Measurements from ENCODE around the gene NUP107. TPM values are rescaled to one million over a fixed set of nuclear protein-coding genes. Genes with fewer than 3 reads are reported as not detected.
"Not testable (repeated sequence)": the region's sequence is repeated elsewhere in the genome, so short reads cannot be mapped to it uniquely, and the experiment has no call there.

Gene NUP107
- total and polyA plus RNA-seq, 2 donors: 33.8 to 83.3 TPM

GRCh38 chr12:68648179-68648578, 38.6 kb upstream of the NUP107 start:
- Histone ChIP-seq H3K4me3 (ENCODE audit: low read length in 2 of 2) (no peak overlapping the region), H3K27me3 (ENCODE audit: control insufficient read depth in 2 of 2, insufficient read depth in 1 of 2, low read length in 1 of 2) (no peaks in the 10 kb centered on the region), H3K36me3 (ENCODE audit: control insufficient read depth in 2 of 2, insufficient read depth in 2 of 2, low read length in 1 of 2) (peaks cover 15 to 43% of the 10 kb centered on the region in 2 donors), H3K27ac (ENCODE audit: low read depth in 1 of 2, low read length in 1 of 2) (no peak overlapping the region), H3K4me1 (ENCODE audit: control insufficient read depth in 2 of 2, insufficient read depth in 2 of 2, low read length in 2 of 2) (no peaks in the 10 kb centered on the region), H3K9me3 (ENCODE audit: control insufficient read depth in 2 of 2, insufficient read depth in 1 of 2, low read length in 1 of 2) (no peaks in the 10 kb centered on the region)
- 96% methylated on average over 3 of the region's 3 CpGs for WGBS
- DNase-seq (ENCODE audit: low read depth in 6 of 9, low spot score in 9 of 9): no peak

GRCh38 chr12:68665016-68665569, 21.7 kb upstream of the NUP107 start:
- H3K4me3 ChIP-seq (ENCODE audit: low read length in 2 of 2): no peak overlapping the region
- no peaks in the 10 kb centered on the region for H3K9me3 ChIP-seq (ENCODE audit: control insufficient read depth in 2 of 2, insufficient read depth in 1 of 2, low read length in 1 of 2)
- peaks cover 5 to 24% of the 10 kb centered on the region in 2 donors for H3K36me3 ChIP-seq (ENCODE audit: control insufficient read depth in 2 of 2, insufficient read depth in 2 of 2, low read length in 1 of 2)
- no peaks in the 10 kb centered on the region for H3K4me1 ChIP-seq (ENCODE audit: control insufficient read depth in 2 of 2, insufficient read depth in 2 of 2, low read length in 2 of 2)
- DNase-seq (ENCODE audit: low read depth in 6 of 9, low spot score in 9 of 9): no peak
- no peaks in the 10 kb centered on the region for H3K27me3 ChIP-seq (ENCODE audit: control insufficient read depth in 2 of 2, insufficient read depth in 1 of 2, low read length in 1 of 2)
- 97% methylated on average over 3 of the region's 3 CpGs for WGBS
- H3K27ac ChIP-seq (ENCODE audit: low read depth in 1 of 2, low read length in 1 of 2): no peak overlapping the region

GRCh38 chr12:68667291-68667690, 19.5 kb upstream of the NUP107 start:
- WGBS: 43% methylated on average over 1 of the region's 1 CpG
- no peak for DNase-seq (ENCODE audit: low read depth in 6 of 9, low spot score in 9 of 9)
- no peak overlapping the region for H3K27ac ChIP-seq (ENCODE audit: low read depth in 1 of 2, low read length in 1 of 2)
- H3K4me3 ChIP-seq (ENCODE audit: low read length in 2 of 2): no peak overlapping the region
- H3K36me3 ChIP-seq (ENCODE audit: control insufficient read depth in 2 of 2, insufficient read depth in 2 of 2, low read length in 1 of 2): peaks cover 5 to 9% of the 10 kb centered on the region in 2 donors
- H3K27me3 ChIP-seq (ENCODE audit: control insufficient read depth in 2 of 2, insufficient read depth in 1 of 2, low read length in 1 of 2): no peaks in the 10 kb centered on the region
- H3K4me1 ChIP-seq (ENCODE audit: control insufficient read depth in 2 of 2, insufficient read depth in 2 of 2, low read length in 2 of 2): no peaks in the 10 kb centered on the region
- H3K9me3 ChIP-seq (ENCODE audit: control insufficient read depth in 2 of 2, insufficient read depth in 1 of 2, low read length in 1 of 2): no peaks in the 10 kb centered on the region

GRCh38 chr12:68667896-68668295, 18.9 kb upstream of the NUP107 start:
- no peak overlapping the region for H3K27ac ChIP-seq (ENCODE audit: low read depth in 1 of 2, low read length in 1 of 2)
- no peaks in the 10 kb centered on the region for H3K9me3 ChIP-seq (ENCODE audit: control insufficient read depth in 2 of 2, insufficient read depth in 1 of 2, low read length in 1 of 2)
- no peaks in the 10 kb centered on the region for H3K27me3 ChIP-seq (ENCODE audit: control insufficient read depth in 2 of 2, insufficient read depth in 1 of 2, low read length in 1 of 2)
- peaks cover 2 to 9% of the 10 kb centered on the region in 2 donors for H3K36me3 ChIP-seq (ENCODE audit: control insufficient read depth in 2 of 2, insufficient read depth in 2 of 2, low read length in 1 of 2)
- no peak overlapping the region for H3K4me3 ChIP-seq (ENCODE audit: low read length in 2 of 2)
- DNase-seq (ENCODE audit: low read depth in 6 of 9, low spot score in 9 of 9): no peak
- no peaks in the 10 kb centered on the region for H3K4me1 ChIP-seq (ENCODE audit: control insufficient read depth in 2 of 2, insufficient read depth in 2 of 2, low read length in 2 of 2)
- 94% methylated on average over 1 of the region's 1 CpG for WGBS

DNA sequence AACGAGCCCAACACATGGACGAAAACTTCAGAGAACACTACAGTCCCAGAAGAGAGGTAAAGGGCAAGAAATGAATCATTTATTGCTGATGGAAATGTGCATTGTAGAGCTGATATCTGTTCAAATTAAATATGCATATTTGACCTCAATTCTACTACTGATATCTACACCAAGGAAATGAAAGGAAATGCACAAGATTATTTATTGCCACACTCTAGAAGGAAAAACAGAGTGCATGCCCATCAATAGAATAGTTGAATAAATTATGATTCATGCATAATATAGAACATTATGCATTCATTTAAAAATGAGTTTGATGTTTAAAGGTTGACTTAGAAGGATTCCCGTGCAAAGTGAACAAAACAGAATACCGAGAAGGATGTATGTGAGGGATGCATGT, 15.6 kb upstream of the NUP107 start:
- peaks cover 4 to 5% of the 10 kb centered on the region in 2 donors for H3K4me1 ChIP-seq (ENCODE audit: control insufficient read depth in 2 of 2, insufficient read depth in 2 of 2, low read length in 2 of 2)
- no peak overlapping the region for H3K27ac ChIP-seq (ENCODE audit: low read depth in 1 of 2, low read length in 1 of 2)
- no peak for DNase-seq (ENCODE audit: low read depth in 6 of 9, low spot score in 9 of 9)
- H3K4me3 ChIP-seq (ENCODE audit: low read length in 2 of 2): no peak overlapping the region
- H3K27me3 ChIP-seq (ENCODE audit: control insufficient read depth in 2 of 2, insufficient read depth in 1 of 2, low read length in 1 of 2): no peaks in the 10 kb centered on the region
- WGBS: 99% methylated on average over 4 of the region's 4 CpGs
- no peaks in the 10 kb centered on the region for H3K9me3 ChIP-seq (ENCODE audit: control insufficient read depth in 2 of 2, insufficient read depth in 1 of 2, low read length in 1 of 2)
- peaks cover 0 to 2% of the 10 kb centered on the region in 2 donors for H3K36me3 ChIP-seq (ENCODE audit: control insufficient read depth in 2 of 2, insufficient read depth in 2 of 2, low read length in 1 of 2)

GRCh38 chr12:68673788-68674187, 13.0 kb upstream of the NUP107 start:
- Histone ChIP-seq H3K9me3 (ENCODE audit: control insufficient read depth in 2 of 2, insufficient read depth in 1 of 2, low read length in 1 of 2) (no peaks in the 10 kb centered on the region), H3K4me3 (ENCODE audit: low read length in 2 of 2) (no peak overlapping the region), H3K4me1 (ENCODE audit: control insufficient read depth in 2 of 2, insufficient read depth in 2 of 2, low read length in 2 of 2) (peaks cover 4 to 5% of the 10 kb centered on the region in 2 donors), H3K27ac (ENCODE audit: low read depth in 1 of 2, low read length in 1 of 2) (peak overlapping the region; percentile 2 to 61), H3K27me3 (ENCODE audit: control insufficient read depth in 2 of 2, insufficient read depth in 1 of 2, low read length in 1 of 2) (no peaks in the 10 kb centered on the region), H3K36me3 (ENCODE audit: control insufficient read depth in 2 of 2, insufficient read depth in 2 of 2, low read length in 1 of 2) (no peaks in the 10 kb centered on the region)
- DNase-seq (ENCODE audit: low read depth in 6 of 9, low spot score in 9 of 9): peak in 5 of 9 donors; percentile 4 to 55 (median 21)
- WGBS: 30% methylated on average over 4 of the region's 4 CpGs

DNA sequence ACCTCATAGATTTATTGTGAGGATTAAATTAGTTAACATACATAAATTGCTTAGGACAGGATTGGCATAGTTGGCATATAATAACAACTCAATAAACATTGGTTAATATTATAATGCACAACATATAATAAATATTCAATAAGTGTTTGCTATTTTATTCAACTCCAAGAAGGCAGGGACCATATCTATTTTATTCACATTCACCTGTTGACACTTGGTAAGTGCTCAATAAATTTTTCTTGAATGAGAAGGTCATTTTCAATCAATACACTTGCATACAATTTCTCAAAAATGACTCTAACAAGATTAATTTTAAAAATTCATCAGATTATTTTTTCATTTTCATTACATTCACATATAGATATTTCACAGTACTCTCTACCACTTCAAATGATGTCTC, 12.4 kb upstream of the NUP107 start:
- no peak overlapping the region for H3K4me3 ChIP-seq (ENCODE audit: low read length in 2 of 2)
- H3K27me3 ChIP-seq (ENCODE audit: control insufficient read depth in 2 of 2, insufficient read depth in 1 of 2, low read length in 1 of 2): no peaks in the 10 kb centered on the region
- H3K9me3 ChIP-seq (ENCODE audit: control insufficient read depth in 2 of 2, insufficient read depth in 1 of 2, low read length in 1 of 2): no peaks in the 10 kb centered on the region
- peaks cover 4 to 5% of the 10 kb centered on the region in 2 donors for H3K4me1 ChIP-seq (ENCODE audit: control insufficient read depth in 2 of 2, insufficient read depth in 2 of 2, low read length in 2 of 2)
- DNase-seq (ENCODE audit: low read depth in 6 of 9, low spot score in 9 of 9): no peak
- H3K27ac ChIP-seq (ENCODE audit: low read depth in 1 of 2, low read length in 1 of 2): no peak overlapping the region
- no peaks in the 10 kb centered on the region for H3K36me3 ChIP-seq (ENCODE audit: control insufficient read depth in 2 of 2, insufficient read depth in 2 of 2, low read length in 1 of 2)

DNA sequence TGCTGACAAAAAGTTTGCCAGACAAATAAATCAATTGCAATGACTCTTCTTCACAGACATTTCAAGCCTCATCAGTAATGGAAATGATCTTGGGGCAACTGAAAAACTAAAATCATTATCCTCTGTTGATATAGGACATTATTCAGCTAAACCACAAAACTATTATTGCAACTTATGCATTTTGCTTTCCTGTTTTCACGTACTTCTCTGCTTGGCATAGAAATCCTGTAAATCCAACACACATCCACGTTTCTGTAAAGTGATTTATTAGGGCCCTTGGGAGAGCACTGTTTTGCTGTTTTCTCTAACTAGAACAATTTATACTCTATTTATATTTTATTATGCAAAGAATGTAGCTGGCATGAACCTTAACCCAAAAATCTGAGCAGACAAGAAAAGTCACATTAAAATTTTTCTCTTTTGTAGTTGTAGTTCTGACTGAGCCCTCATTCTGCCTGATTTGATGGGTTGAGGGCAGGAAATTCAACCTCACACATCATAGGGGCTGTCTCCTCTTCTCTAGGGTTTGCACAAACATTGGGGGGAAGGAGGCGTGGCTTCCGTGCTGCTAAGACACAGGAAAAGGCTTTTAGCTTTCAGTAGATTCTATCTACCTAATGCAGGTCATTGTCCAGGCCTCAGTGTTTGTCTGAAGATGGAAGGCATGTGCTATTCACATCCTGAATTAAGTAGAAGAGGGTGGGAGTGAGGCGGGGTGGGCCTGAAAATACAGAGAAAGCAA, 11.5 kb upstream of the NUP107 start:
- peak; percentile 60 to 94 (median 83) for DNase-seq (ENCODE audit: low read depth in 6 of 9, low spot score in 9 of 9)
- H3K4me3 ChIP-seq (ENCODE audit: low read length in 2 of 2): peak overlapping the region in 1 of 2 donors; percentile 9
- no peaks in the 10 kb centered on the region for H3K36me3 ChIP-seq (ENCODE audit: control insufficient read depth in 2 of 2, insufficient read depth in 2 of 2, low read length in 1 of 2)
- WGBS: 22% methylated on average over 5 of the region's 5 CpGs
- H3K27ac ChIP-seq (ENCODE audit: low read depth in 1 of 2, low read length in 1 of 2): peak overlapping the region; percentile 73 to 85
- no peaks in the 10 kb centered on the region for H3K27me3 ChIP-seq (ENCODE audit: control insufficient read depth in 2 of 2, insufficient read depth in 1 of 2, low read length in 1 of 2)
- no peaks in the 10 kb centered on the region for H3K9me3 ChIP-seq (ENCODE audit: control insufficient read depth in 2 of 2, insufficient read depth in 1 of 2, low read length in 1 of 2)
- peaks cover 4 to 5% of the 10 kb centered on the region in 2 donors for H3K4me1 ChIP-seq (ENCODE audit: control insufficient read depth in 2 of 2, insufficient read depth in 2 of 2, low read length in 2 of 2)

GRCh38 chr12:68676854-68677253, 9.9 kb upstream of the NUP107 start:
- H3K27me3 ChIP-seq (ENCODE audit: control insufficient read depth in 2 of 2, insufficient read depth in 1 of 2, low read length in 1 of 2); H3K4me3 ChIP-seq (ENCODE audit: low read length in 2 of 2); DNase-seq (ENCODE audit: low read depth in 6 of 9, low spot score in 9 of 9); H3K36me3 ChIP-seq (ENCODE audit: control insufficient read depth in 2 of 2, insufficient read depth in 2 of 2, low read length in 1 of 2); H3K9me3 ChIP-seq (ENCODE audit: control insufficient read depth in 2 of 2, insufficient read depth in 1 of 2, low read length in 1 of 2); H3K27ac ChIP-seq (ENCODE audit: low read depth in 1 of 2, low read length in 1 of 2); H3K4me1 ChIP-seq (ENCODE audit: control insufficient read depth in 2 of 2, insufficient read depth in 2 of 2, low read length in 2 of 2): not testable (repeated sequence)
- 97% methylated on average over 5 of the region's 5 CpGs for WGBS

All from thymus (tissue), 11 donors.